RWPE1 (cell line): Measurements from ENCODE around the gene PROM2.

Experiments
- CTCF ChIA-PET: fragments of 350-600 bp; sonication (Branson Sonifier 250); formaldehyde crosslinking; extraction: SDS; loops from one replicate; lab custom pipeline; 2021; lab: Yijun Ruan, JAX
- POLR2A ChIA-PET: fragments of 400-600 bp; formaldehyde crosslinking; extraction: SDS; loops from one replicate; lab custom pipeline; 2020; ENCODE audit warnings: antibody characterized with exemption; ENCODE audit not compliant: low non-redundant PET; lab: Yijun Ruan, JAX
- DNase-seq: peaks from one replicate; pipeline ENCODE4 v3.0.0; 2012; ENCODE audit warnings: low spot score
- H3K27ac ChIP-seq: fragments of 450-650 bp; 2 replicates; pipeline ENCODE4 v1.5.1; 2017
- CTCF ChIP-seq: fragments of 450-650 bp; conservative IDR thresholded peaks from 2 replicates; pipeline ENCODE4 v1.5.1; 2017; ENCODE audit warnings: low read depth, mild to moderate bottlenecking

Gene PROM2

GRCh38 chr2:95295376-95295775 is 21.1 kb downstream of the PROM2 start:
- CTCF ChIA-PET = interaction anchor here (5.7 kb wide), 1 partner anchor 64 kb away, joined by 37 read pairs; no protein-coding TSS in a partner anchor
- POLR2A ChIA-PET = no interaction called here

GRCh38 chr2:95296011-95296410 is 21.8 kb downstream of the PROM2 start:
- POLR2A ChIA-PET = no interaction called here
- TF ChIP-seq CTCF = no peak
- H3K27ac ChIP-seq = peak overlapping the region; percentile 19
- DNase-seq = no peak
- CTCF ChIA-PET = interaction anchor here (1.1 to 5.7 kb wide), 2 partner anchors 19 to 65 kb away, joined by 6 to 37 read pairs; no protein-coding TSS in a partner anchor

More at GRCh38 chr2:95295376-95295775, 21.1 kb downstream of the PROM2 start:
- no peak for DNase-seq
- H3K27ac ChIP-seq = no peak overlapping the region; the same call in 1 of the 2 replicates
- TF ChIP-seq CTCF = no peak

GRCh38 chr2:95296880-95297487 is 22.7 kb downstream of the PROM2 start, which contains the start of gene KCNIP3:
TSS of gene KCNIP3 (plus strand) at chr2:95297347. CDS start at chr2:95297439, 92 bp downstream.
- H3K27ac ChIP-seq = peak within 1 kb of the TSS; percentile 19
- DNase-seq = no peak
- TF ChIP-seq CTCF = no peak
- POLR2A ChIA-PET = no interaction called here
- CTCF ChIA-PET = interaction anchor here (0.5 to 5.7 kb wide), 3 partner anchors 20 to 66 kb away, joined by 3 to 37 read pairs (median 6); no protein-coding TSS in a partner anchor

GRCh38 chr2:95297639-95298395 is 23.6 kb downstream of the PROM2 start:
- no peak overlapping the region for H3K27ac ChIP-seq
- POLR2A ChIA-PET = no interaction called here
- no peak for DNase-seq
- no peak for TF ChIP-seq CTCF
- CTCF ChIA-PET = interaction anchor here (0.5 to 1.0 kb wide), 2 partner anchors 20 to 31 kb away, joined by 3 read pairs; no protein-coding TSS in a partner anchor

GRCh38 chr2:95298486-95299111 is 24.4 kb downstream of the PROM2 start:
- DNase-seq = no peak
- ChIA-PET CTCF (interaction anchor here (1.0 kb wide), 1 partner anchor 21 kb away, joined by 3 read pairs; no protein-coding TSS in a partner anchor), POLR2A (no interaction called here)
- no peak overlapping the region for H3K27ac ChIP-seq
- TF ChIP-seq CTCF = no peak

GRCh38 chr2:95299961-95300360 is 25.7 kb downstream of the PROM2 start:
- no peak for DNase-seq
- H3K27ac ChIP-seq = 0 out of 2 replicates have a peak overlapping the region, but pooled peaks have one; percentile 26
- no peak for TF ChIP-seq CTCF
- ChIA-PET CTCF (interaction anchor here (1.2 kb wide), 1 partner anchor 68 kb away, joined by 6 read pairs; no protein-coding TSS in a partner anchor), POLR2A (no interaction called here)
